Gastrocnemius medialis (tissue), 4 donors: Measurements from ENCODE around the gene WFDC8.

Experiments
- POLR2A ChIP-seq, 2 donors: fragments of 450-650 bp; IDR thresholded peaks; one replicate each; pipeline ENCODE4 v1.6.1; 2017; ENCODE audit warnings: antibody characterized with exemption in 2 of 2, mild to moderate bottlenecking in 2 of 2, moderate library complexity in 2 of 2
- TF ChIP-seq, protein P1 (sequence below), 5 experiments: fragments of 450-650 bp in 3 of 5; fragments of 200-600 bp in 2 of 5; sonication (generic) in 2 of 5; IDR thresholded peaks in 4 of 5; conservative IDR thresholded peaks in 1 of 5; 1 replicate in 4 of 5; 2 replicates in 1 of 5; pipeline ENCODE4 v1.5.1; 2016 to 2019; ENCODE audit warnings: antibody characterized with exemption in 5 of 5, mild to moderate bottlenecking in 3 of 5, moderate library complexity in 3 of 5

DNA sequence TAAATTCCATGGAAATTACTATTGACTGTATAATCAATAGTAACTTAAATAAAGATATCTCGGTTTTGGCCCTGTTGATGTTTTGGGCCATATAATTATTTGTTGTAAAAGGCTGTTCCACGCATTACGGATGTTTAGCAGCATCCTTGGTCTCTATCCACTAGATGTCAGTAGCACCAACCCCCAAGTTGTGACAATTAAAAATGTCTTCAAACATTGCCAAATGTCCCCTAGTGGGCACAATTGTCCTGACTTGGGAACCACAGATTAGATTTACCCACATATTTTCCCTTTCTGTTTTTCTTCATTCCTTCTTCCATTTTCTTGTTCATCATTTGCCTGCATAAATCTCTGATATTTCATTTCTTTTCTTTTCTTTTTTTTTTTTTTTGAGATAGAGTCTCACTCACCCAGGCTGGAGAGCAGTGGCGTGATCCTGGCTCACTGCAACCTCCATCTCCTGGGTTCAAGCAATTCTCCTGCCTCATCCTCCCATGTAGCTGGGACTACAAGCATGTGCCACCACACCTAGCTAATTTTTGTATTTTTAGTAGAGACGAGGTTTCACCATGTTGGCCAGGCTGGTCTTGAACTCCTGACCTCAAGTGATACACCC is 13.6 kb upstream of the WFDC8 start:
- TF ChIP-seq, protein P1, sequence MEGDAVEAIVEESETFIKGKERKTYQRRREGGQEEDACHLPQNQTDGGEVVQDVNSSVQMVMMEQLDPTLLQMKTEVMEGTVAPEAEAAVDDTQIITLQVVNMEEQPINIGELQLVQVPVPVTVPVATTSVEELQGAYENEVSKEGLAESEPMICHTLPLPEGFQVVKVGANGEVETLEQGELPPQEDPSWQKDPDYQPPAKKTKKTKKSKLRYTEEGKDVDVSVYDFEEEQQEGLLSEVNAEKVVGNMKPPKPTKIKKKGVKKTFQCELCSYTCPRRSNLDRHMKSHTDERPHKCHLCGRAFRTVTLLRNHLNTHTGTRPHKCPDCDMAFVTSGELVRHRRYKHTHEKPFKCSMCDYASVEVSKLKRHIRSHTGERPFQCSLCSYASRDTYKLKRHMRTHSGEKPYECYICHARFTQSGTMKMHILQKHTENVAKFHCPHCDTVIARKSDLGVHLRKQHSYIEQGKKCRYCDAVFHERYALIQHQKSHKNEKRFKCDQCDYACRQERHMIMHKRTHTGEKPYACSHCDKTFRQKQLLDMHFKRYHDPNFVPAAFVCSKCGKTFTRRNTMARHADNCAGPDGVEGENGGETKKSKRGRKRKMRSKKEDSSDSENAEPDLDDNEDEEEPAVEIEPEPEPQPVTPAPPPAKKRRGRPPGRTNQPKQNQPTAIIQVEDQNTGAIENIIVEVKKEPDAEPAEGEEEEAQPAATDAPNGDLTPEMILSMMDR (IDR thresholded peaks at IDR 0.05 in 4 of 5, conservative IDR thresholded peaks at IDR 0.05 in 1 of 5), result no peak
- TF ChIP-seq POLR2A (IDR thresholded peaks at IDR 0.05), result no peak
